NB4 (cell line): ENCODE results near the gene THSD4.

Experiments
- CTCF ChIP-seq: IDR thresholded peaks from one replicate; pipeline ENCODE4 v1.5.1; 2012; ENCODE audit warnings: low read depth, low read length
- MAX ChIP-seq: IDR thresholded peaks from 2 replicates; pipeline ENCODE4 v1.6.1; 2011; ENCODE audit warnings: low read depth, low read length
- MYC ChIP-seq: IDR thresholded peaks from 2 replicates; pipeline ENCODE4 v1.6.1; 2011; ENCODE audit warnings: low read depth, low read length
- POLR2A ChIP-seq: IDR thresholded peaks from 2 replicates; pipeline ENCODE4 v1.6.1; 2011; ENCODE audit warnings: mild to moderate bottlenecking; ENCODE audit not compliant: insufficient read length; ENCODE audit errors: extremely low read depth

GRCh38 chr15:71823801-71824200 is 708.5 kb downstream of the THSD4 start:
- no peak for TF ChIP-seq CTCF
- no peak for TF ChIP-seq MAX
- no peak for TF ChIP-seq POLR2A
- no peak for TF ChIP-seq MYC
